ENCODE data around the gene SRF.
A peak's percentile ranks its signal among the peaks of the same experiment; 100 is the strongest.

SRF gene

DNA sequence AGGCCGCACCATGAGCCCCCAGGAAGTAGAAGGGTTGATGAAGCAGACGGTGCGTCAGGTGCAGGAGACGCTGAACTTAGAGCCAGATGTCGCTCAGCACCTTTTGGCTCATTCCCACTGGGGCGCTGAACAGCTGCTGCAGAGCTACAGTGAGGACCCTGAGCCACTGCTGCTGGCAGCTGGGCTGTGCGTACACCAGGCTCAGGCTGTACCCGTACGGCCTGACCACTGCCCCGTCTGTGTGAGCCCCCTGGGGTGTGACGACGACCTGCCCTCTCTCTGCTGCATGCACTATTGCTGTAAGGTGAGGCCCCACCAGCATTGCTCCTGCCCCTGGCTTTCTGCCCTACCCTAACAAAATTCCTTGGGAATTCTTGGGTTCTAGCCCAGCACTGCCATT is 45.1 kb downstream of the SRF start:
- DNase-seq (ENCODE audit: low spot score): no peak

DNA sequence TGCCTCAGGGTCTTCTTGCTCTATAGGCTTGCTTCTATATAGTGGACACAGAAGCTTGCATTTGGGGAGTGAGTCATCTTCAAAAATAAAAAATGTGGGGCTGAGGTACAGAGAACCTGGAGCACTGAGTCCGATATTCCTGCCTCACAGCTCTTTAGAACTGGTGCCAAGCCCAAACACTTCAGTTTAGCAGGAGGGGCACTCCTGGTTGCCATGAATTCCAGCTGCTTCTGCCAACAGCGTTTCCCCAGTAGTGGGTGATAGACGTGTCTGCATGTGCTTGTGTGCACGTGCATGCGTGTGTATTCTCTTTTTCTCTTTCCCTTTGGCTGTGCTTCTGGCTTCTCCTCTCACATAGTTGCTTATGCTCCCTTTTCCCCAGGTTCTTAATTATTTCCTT is 46.3 kb downstream of the SRF start:
- no peak for DNase-seq (ENCODE audit: low spot score)

DNA sequence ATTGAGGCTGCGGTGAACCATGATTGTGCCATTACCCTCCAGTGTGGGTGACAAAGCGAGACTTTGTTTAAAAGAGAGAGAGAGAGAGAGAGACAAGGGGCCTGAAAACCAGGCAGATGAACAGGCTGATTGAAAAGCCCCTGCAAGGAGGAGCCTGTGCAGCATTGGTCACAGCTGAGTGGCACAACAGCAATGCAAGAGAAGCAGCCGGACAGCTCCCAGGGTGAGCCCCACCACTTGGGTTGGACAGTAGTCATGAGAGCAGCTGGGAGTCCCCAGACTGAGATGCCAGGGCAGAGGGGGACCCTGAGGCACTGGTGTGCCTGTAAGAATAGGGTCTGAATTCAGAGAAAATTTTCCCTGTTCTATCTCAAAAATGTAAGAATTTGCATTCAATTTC is 48.0 kb downstream of the SRF start:
- DNase-seq (ENCODE audit: low spot score): no peak

GRCh38 chr6:43219814-43220213 is 48.7 kb downstream of the SRF start:
- DNase-seq (ENCODE audit: low spot score): no peak

GRCh38 chr6:43220439-43220951 is 49.4 kb downstream of the SRF start:
- DNase-seq (ENCODE audit: low spot score): no peak

- no peak for DNase-seq (ENCODE audit: low spot score)
Observed at GRCh38 chr6:43221046-43221972, 50.2 kb downstream of the SRF start.

GRCh38 chr6:43222418-43223059 is 51.5 kb downstream of the SRF start:
- no peak for DNase-seq (ENCODE audit: low spot score)

DNA sequence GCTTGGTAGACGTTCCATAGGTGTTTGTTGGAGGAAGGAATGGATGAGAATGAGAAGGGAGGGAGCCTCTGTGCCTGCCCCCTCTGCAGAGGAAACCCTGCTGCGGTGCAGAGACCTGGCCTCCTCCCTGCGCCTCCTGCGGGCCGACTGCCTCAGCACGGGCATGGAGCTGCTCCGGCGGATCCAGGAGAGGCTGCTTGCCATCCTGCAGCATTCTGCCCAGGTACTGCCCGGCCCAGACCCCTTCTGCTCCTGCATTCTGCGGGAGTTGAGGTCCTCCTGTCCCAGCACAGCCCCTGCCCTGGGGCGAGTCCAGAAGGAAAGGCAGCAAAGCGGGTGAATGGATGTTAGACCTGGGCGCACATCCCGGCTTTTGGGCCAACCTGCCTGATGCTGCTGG is 52.1 kb downstream of the SRF start:
- DNase-seq (ENCODE audit: low spot score): no peak

DNA sequence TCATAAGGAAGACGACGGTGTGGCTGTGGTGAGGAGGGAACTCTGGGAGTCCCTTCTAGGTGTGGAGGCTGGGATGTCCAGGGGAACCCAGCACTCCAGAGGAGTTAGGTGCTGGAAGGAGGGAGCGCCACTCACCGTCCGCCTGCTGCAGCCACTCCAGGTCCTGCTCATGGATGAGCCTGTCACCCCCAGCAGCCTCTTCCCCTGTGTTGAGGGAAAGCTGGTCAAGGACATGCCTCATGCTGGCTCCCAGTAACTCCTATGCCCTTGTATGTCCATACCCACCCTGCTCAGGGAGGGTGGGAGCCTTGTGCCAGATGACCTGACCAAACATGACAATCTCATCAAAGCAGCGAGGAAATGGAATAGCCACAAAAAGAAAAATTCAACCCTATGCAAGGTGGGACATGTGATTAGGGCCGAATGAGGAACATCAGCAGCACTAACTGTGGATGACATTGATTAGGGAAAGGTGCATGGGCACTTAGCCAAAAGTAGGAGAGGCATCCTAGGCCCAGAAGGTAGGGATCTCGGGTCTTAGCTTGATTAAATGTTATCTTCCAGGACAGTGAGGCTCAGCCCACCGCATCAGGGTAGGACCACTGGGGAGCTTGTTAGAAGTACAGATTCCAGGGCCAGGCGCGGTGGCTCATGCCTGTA is 55.3 kb downstream of the SRF start:
- no peak for DNase-seq (ENCODE audit: low spot score)

DNA sequence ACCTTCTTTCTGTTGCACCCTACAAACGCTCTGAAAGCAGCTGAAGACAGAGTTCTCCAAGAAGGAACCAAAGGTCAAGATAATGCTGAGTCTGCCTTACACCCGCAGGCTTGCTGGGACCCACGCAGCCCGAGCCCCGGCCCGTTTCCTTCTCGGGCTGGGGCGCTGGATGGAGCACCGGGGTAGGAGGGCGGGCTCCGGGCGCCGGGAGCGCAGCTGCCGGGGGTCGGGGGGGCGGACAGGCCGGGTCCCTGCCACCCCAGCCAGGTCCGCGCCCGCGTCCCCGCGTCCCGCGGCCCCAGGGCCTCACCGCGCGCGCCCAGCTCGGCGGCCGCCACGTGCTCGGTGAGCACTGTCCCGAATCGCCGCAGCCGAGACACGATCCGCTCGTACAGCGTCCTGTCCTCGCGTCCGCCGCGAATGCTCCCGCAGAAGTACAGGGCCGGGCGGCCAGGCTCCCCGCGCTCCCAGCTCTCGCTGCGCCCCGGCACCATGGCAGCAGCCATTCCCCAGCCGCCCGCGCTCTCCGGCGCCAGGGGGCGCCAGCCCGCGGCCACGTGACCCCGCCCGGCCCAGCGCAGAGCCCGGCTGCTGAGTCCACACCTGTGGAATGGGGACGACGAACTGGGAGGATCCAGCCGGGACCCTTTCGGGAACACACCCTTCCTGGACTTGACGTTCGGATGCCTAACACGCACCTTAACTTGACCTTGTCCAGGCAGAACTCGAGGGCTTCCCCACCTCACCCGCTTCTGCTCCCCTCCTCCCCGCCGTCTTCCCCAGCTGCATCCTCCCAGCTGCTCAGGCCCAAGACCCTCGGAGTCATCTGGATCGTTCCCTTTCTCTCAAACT is 58.1 kb downstream of the SRF start, which contains the start of gene DNPH1:
Gene DNPH1 (minus strand): TSS at position 531 of the 852 bp plus-strand sequence. CDS start 25 bp downstream, at position 506.
- DNase-seq (ENCODE audit: low spot score): peak; percentile 57

DNA sequence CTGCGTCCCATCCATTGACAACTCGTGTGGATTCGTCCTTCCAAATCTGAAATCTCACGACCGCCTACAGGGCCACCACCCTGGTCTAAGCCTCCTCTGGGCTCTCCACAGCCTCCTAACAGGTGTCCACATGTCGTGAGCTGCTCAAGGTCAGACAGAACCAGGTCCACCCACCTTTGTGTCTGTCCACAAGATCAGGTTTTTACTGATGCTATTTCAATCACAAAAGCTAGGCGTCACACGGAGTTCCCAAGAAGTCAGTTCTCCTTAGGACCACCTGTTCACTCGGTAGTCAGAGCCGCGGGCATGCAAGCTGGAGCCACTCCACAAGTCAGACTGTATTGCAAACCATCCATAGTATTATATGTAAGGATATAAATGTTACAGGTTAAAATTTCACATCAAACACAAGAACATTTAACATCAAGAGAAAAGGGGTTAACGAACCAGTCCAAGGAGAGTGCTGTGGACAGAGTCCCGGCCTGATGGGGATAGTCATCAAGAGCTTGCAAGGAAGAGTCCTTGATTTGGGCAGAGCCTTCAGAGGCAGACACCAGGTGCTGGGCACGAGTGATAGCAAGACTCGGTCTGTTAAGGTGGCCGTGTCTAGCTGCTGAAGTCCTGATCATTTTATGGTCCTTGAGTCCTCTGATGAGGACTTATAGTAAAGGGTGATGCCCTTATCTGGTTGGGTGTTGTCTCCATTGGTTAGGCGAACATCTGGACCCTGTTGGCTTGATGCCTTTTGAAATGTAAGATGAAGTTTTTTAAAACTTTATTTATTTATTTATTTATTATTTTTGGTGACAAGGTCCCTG is 58.9 kb downstream of the SRF start:
- no peak for DNase-seq (ENCODE audit: low spot score)

- DNase-seq (ENCODE audit: low spot score): no peak
Observed at GRCh38 chr6:43231053-43231452, 60.0 kb downstream of the SRF start.
